ENCODE results near the gene SSC5D.

DNA sequence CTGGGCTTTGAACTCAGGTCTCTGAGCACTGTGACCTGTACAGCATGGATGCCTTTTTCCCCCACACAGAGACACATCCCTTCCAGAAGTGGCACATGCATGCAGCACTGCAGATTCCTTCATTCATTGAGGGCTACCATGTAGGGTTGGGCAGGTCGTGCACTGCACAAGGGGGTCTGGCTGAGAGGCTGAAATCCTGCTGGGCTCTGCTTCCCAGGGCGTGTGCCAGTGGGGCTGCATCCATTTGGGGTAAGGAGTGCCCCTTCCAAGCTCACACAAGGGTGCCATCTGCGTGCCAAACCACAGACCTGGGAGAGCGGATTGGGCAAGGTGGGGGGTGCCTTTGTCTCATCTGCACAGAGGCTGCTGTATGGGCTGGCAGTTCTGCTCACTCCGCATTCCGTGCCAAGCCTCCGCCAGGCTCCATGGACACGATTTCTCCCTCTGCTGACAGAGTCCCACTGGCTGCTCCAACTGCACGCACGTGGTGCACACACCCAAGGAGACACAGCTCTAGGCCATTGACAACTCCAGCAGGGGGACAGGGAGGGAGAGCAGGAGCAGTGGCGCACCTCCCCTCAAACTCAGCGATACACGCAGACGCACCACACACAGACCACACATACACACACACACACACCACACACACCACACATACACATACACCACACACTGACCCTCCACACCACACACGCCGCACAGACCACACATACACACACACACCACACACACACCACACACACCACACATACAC, 40.6 kb upstream of the SSC5D start:
- TF ChIP-seq, protein P1, sequence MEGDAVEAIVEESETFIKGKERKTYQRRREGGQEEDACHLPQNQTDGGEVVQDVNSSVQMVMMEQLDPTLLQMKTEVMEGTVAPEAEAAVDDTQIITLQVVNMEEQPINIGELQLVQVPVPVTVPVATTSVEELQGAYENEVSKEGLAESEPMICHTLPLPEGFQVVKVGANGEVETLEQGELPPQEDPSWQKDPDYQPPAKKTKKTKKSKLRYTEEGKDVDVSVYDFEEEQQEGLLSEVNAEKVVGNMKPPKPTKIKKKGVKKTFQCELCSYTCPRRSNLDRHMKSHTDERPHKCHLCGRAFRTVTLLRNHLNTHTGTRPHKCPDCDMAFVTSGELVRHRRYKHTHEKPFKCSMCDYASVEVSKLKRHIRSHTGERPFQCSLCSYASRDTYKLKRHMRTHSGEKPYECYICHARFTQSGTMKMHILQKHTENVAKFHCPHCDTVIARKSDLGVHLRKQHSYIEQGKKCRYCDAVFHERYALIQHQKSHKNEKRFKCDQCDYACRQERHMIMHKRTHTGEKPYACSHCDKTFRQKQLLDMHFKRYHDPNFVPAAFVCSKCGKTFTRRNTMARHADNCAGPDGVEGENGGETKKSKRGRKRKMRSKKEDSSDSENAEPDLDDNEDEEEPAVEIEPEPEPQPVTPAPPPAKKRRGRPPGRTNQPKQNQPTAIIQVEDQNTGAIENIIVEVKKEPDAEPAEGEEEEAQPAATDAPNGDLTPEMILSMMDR (conservative IDR thresholded peaks at IDR 0.05; ENCODE audit: low read length): no peak
- no peak for TF ChIP-seq EZH2phosphoT487 (IDR thresholded peaks at IDR 0.05; ENCODE audit: borderline replicate concordance)

All from Loucy (cell line).